ENCODE measurements around the gene PPP6R1.
"Not testable (repeated sequence)": the region's sequence is repeated elsewhere in the genome, so short reads cannot be mapped to it uniquely, and the experiment has no call there.

The PPP6R1 gene

DNA sequence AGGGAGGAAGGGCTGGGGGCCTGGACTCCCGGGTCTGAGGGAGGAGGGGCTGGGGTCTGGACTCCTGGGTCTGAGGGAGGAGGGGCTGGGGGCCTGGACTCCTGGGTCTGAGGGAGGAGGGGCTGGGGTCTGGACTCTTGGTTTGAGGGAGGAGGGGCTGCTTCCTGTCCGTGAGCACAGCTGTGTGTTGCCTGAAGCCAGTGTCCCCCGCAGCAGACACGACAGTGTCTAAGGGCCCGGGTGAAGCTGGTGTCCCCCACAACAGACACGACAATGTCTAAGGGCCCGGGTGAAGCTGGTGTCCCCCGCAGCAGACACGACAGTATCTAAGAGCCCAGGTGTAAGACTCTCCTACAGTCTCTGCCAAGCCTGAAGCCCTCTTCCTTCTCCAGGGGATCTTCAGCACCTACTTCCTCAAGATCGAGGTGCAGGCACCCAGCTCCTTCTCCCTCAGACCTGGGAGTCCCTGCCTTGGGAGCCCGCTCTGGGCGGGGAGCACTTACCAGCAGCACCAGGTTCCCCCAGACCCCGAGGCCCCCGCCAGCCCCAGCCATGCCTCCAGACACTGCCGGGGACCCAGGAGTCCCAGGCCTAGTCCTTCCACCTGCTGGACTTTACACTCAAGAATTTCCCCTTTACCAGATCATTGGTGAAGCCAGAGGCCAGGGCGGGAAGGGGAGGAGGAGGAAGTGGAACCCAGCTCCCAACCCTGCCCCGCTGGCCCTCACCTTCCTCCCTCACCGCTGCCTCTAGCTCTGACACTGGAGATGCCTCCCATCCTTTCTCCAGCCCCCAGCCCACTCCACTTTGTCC lies 49.7 kb downstream of the PPP6R1 start, which contains the start of gene PTPRH:
Gene PTPRH (minus strand): TSS at position 622 of the 813 bp plus-strand sequence. CDS start 68 bp downstream, at position 554.
- TF ChIP-seq, protein P1, sequence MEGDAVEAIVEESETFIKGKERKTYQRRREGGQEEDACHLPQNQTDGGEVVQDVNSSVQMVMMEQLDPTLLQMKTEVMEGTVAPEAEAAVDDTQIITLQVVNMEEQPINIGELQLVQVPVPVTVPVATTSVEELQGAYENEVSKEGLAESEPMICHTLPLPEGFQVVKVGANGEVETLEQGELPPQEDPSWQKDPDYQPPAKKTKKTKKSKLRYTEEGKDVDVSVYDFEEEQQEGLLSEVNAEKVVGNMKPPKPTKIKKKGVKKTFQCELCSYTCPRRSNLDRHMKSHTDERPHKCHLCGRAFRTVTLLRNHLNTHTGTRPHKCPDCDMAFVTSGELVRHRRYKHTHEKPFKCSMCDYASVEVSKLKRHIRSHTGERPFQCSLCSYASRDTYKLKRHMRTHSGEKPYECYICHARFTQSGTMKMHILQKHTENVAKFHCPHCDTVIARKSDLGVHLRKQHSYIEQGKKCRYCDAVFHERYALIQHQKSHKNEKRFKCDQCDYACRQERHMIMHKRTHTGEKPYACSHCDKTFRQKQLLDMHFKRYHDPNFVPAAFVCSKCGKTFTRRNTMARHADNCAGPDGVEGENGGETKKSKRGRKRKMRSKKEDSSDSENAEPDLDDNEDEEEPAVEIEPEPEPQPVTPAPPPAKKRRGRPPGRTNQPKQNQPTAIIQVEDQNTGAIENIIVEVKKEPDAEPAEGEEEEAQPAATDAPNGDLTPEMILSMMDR (conservative IDR thresholded peaks at IDR 0.05; ENCODE audit: low read depth, low read length) = no peak
- no peak within 1 kb of the TSS for H3K4me3 ChIP-seq (ENCODE audit: low read depth, low read length)
- no peak for DNase-seq (ENCODE audit: low read depth)

GRCh38 chr19:55206664-55207500 lies 51.9 kb downstream of the PPP6R1 start:
- peak overlapping the region; percentile 53 for H3K4me3 ChIP-seq (ENCODE audit: low read depth, low read length)
- TF ChIP-seq, protein P1 (conservative IDR thresholded peaks at IDR 0.05; ENCODE audit: low read depth, low read length) = no peak
- peak; percentile 93 for DNase-seq (ENCODE audit: low read depth)

DNA sequence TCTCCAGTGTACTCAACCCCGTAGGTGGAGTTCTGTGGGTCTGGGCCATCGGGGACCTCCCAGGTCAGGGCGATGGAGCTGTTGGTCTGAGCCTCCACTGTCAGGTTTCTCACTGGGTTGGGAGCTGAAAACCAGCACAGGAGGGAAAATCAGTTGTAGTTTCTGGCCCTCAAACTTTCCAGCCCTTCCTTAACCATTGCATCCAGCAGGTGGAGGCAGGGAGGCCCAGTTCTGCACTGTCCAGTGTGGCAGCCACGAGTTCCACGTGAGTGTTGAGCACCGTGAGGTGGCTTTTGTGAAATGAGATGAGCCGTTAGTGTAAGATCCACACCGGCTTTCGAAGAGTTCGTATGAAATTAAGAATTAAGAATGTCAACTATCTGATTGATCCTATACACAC lies 56.6 kb downstream of the PPP6R1 start:
- TF ChIP-seq, protein P1 (conservative IDR thresholded peaks at IDR 0.05; ENCODE audit: low read depth, low read length) = peak; percentile 48
- not testable (repeated sequence) for H3K4me3 ChIP-seq (ENCODE audit: low read depth, low read length); DNase-seq (ENCODE audit: low read depth)

- TF ChIP-seq, protein P1 (conservative IDR thresholded peaks at IDR 0.05; ENCODE audit: low read depth, low read length) = no peak
Observed at GRCh38 chr19:55199620-55200204, 59.1 kb downstream of the PPP6R1 start.

GRCh38 chr19:55198651-55199050 lies 60.2 kb downstream of the PPP6R1 start:
- no peak overlapping the region for H3K4me3 ChIP-seq (ENCODE audit: low read depth, low read length)
- TF ChIP-seq, protein P1 (conservative IDR thresholded peaks at IDR 0.05; ENCODE audit: low read depth, low read length) = no peak
- DNase-seq (ENCODE audit: low read depth) = no peak

More at GRCh38 chr19:55199620-55200204, 59.1 kb downstream of the PPP6R1 start:
- no peak overlapping the region for H3K4me3 ChIP-seq (ENCODE audit: low read depth, low read length)
- DNase-seq (ENCODE audit: low read depth) = no peak

DNA sequence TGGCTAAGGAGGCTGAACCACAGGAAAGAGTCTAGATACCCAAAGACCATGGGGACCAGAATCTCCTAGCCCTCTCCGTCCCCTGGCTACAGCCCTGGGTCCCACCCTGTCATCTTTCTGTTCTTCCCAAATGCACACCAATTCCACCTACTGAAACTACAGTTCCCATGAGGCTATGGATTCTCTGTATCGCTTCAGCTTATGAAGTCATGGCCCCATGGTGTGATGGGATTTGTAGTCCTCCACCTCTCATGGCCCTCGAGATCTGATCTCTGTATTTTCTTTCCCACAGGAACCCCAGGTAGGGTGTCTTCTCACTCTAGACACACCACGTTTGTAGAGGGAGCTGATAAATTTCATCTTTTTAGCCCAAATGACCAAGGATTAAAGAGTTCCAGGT lies 61.3 kb downstream of the PPP6R1 start:
- peak; percentile 46 for DNase-seq (ENCODE audit: low read depth)

More for the DNA sequence above, 61.3 kb downstream of the PPP6R1 start:
- H3K4me3 ChIP-seq (ENCODE audit: low read depth, low read length) = no peak overlapping the region
- TF ChIP-seq, protein P1 (conservative IDR thresholded peaks at IDR 0.05; ENCODE audit: low read depth, low read length) = no peak
